Upper lobe of right lung (tissue), 1 donor: Measurements from ENCODE around the gene SLF2. TPM values are rescaled to one million over a fixed set of nuclear protein-coding genes. Genes with fewer than 3 reads are reported as not detected.

Experiments
- ATAC-seq: fragments of 200-7000 bp; cut with Tn5 transposase; one replicate; pipeline ENCODE4 v1.9.1; 2020; ENCODE audit warnings: mild to moderate bottlenecking, moderate library complexity
- DNase-seq: peaks from one replicate; pipeline ENCODE4 v3.0.0-alpha.2; 2020
- H3K27ac ChIP-seq: fragments of 200-600 bp; one replicate; pipeline ENCODE4 v1.8.0; 2022
- H3K27me3 ChIP-seq: fragments of 200-600 bp; one replicate; pipeline ENCODE4 v1.8.0; 2022; ENCODE audit warnings: mild to moderate bottlenecking
- H3K36me3 ChIP-seq: fragments of 200-600 bp; one replicate; pipeline ENCODE4 v1.8.0; 2022
- H3K4me1 ChIP-seq: fragments of 200-600 bp; one replicate; pipeline ENCODE4 v1.8.0; 2022
- H3K4me3 ChIP-seq: fragments of 200-600 bp; one replicate; pipeline ENCODE4 v1.8.0; 2022; ENCODE audit warnings: mild to moderate bottlenecking
- H3K9me3 ChIP-seq: fragments of 200-600 bp; one replicate; pipeline ENCODE4 v1.8.0; 2022
- intact Hi-C: fragments of 100-400 bp; cut with DNase I; formaldehyde crosslinking; loops from one replicate; pipeline ENCODE4 v1.11.0; 2022
- total RNA-seq: library from RNA; stranded (reverse); fragmentation: NEBNext Ultra II Directional; extraction: Animal tissue kit (Norgen Biotek cat#: 25700); gene quantifications from one replicate; pipeline ENCODE4 v1.2.1, GENCODE V29; 2021
- TF ChIP-seq, protein P1 (sequence below): fragments of 200-600 bp; IDR thresholded peaks from one replicate; pipeline ENCODE4 v1.8.0; 2022; ENCODE audit warnings: antibody characterized with exemption
- donor health status: DM: no; HTN: yes; CAD: no; lungs with severe emphysema.

Gene SLF2
- total RNA-seq, 1 donor from 2014 or later: 32.9 TPM

GRCh38 chr10:100913470-100913865 is 705 bp downstream of the SLF2 start:
- Histone ChIP-seq H3K36me3 (peaks cover 33% of the 10 kb centered on the region), H3K27me3 (no peaks in the 10 kb centered on the region), H3K27ac (peak overlapping the region; percentile 94), H3K9me3 (no peaks in the 10 kb centered on the region), H3K4me3 (peak overlapping the region; percentile 98), H3K4me1 (peaks cover 27% of the 10 kb centered on the region)
- intact Hi-C loops: no loop called here
- DNase-seq (no peak), ATAC-seq (no peak)
- TF ChIP-seq, protein P1, sequence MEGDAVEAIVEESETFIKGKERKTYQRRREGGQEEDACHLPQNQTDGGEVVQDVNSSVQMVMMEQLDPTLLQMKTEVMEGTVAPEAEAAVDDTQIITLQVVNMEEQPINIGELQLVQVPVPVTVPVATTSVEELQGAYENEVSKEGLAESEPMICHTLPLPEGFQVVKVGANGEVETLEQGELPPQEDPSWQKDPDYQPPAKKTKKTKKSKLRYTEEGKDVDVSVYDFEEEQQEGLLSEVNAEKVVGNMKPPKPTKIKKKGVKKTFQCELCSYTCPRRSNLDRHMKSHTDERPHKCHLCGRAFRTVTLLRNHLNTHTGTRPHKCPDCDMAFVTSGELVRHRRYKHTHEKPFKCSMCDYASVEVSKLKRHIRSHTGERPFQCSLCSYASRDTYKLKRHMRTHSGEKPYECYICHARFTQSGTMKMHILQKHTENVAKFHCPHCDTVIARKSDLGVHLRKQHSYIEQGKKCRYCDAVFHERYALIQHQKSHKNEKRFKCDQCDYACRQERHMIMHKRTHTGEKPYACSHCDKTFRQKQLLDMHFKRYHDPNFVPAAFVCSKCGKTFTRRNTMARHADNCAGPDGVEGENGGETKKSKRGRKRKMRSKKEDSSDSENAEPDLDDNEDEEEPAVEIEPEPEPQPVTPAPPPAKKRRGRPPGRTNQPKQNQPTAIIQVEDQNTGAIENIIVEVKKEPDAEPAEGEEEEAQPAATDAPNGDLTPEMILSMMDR: no peak

DNA sequence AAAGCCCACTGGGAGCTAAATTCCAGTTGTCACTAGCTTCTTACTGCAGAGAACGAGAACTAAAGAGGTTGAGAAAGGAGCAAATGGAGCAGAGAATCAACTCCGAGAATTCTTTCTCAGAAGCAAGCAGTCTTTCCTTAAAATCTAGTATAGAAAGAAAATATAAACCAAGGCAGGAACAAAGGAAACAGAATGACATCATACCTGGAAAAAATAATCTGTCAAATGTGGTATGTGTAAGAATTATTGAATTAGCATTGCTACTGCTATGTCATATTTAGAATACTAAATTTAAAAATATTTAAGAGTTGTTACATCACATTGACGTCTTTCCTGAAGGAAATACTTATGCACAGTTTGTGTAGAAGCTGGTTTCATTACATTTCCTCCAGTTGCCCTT is 4.3 kb downstream of the SLF2 start:
- Histone ChIP-seq H3K27ac (no peak overlapping the region), H3K36me3 (peaks cover 69% of the 10 kb centered on the region), H3K9me3 (no peaks in the 10 kb centered on the region), H3K27me3 (no peaks in the 10 kb centered on the region), H3K4me1 (peaks cover 17% of the 10 kb centered on the region), H3K4me3 (no peak overlapping the region)
- no peak for ATAC-seq
- TF ChIP-seq, protein P1: no peak
- intact Hi-C loops: no loop called here
- DNase-seq: no peak

- no peaks in the 10 kb centered on the region for H3K4me1 ChIP-seq
- H3K9me3 ChIP-seq: no peaks in the 10 kb centered on the region
- ATAC-seq (no peak), DNase-seq (no peak)
- TF ChIP-seq, protein P1: no peak
- no peaks in the 10 kb centered on the region for H3K27me3 ChIP-seq
- peaks cover 98% of the 10 kb centered on the region for H3K36me3 ChIP-seq
- intact Hi-C loops: no loop called here
- H3K27ac ChIP-seq: no peak overlapping the region
- no peak overlapping the region for H3K4me3 ChIP-seq
Observed at GRCh38 chr10:100923580-100923979, 10.8 kb downstream of the SLF2 start.

DNA sequence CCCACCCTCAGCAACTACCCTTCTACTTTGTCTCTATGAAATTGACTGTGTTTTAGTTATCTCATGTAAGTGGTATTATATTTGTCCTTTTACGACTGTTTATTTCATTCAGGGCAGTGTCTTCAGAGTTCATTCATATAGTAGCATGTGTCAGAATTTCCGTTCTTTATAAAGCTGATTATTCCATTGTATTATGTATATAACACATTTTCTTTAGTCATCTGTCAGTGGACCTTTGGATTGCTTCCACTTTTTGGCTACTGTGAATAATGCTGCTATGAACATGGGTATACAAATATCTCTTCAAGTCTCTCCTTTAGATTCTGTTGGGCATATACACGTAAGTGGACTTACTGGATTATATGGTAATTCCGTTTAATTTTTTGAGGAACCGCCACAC is 14.5 kb downstream of the SLF2 start:
- no peak overlapping the region for H3K27ac ChIP-seq
- TF ChIP-seq, protein P1: no peak
- DNase-seq (no peak), ATAC-seq (no peak)
- peaks cover 98% of the 10 kb centered on the region for H3K36me3 ChIP-seq
- intact Hi-C loops: no loop called here
- H3K4me1 ChIP-seq: no peaks in the 10 kb centered on the region
- H3K4me3 ChIP-seq: no peak overlapping the region
- no peaks in the 10 kb centered on the region for H3K9me3 ChIP-seq
- H3K27me3 ChIP-seq: no peaks in the 10 kb centered on the region

DNA sequence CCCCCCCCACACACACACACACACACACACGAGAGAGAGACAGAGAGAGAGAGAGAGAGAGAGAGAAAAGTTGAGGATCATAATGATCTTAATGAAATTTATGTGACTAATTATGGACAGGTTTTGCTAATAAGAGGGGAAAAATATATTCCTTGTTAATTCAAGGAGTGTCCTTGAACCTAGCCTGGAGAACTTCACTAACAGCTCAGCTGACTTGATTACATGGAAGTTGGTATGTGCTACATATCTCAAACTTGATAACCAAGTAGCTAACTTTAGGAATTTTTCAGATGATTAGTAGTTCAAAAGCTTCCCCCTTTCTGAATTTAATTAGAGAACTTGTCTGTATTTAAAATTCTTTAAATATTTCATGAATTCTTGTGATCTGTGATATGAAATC is 15.3 kb downstream of the SLF2 start:
- H3K4me1 ChIP-seq: no peaks in the 10 kb centered on the region
- ATAC-seq (no peak), DNase-seq (no peak)
- intact Hi-C loops: no loop called here
- no peaks in the 10 kb centered on the region for H3K9me3 ChIP-seq
- H3K36me3 ChIP-seq: peaks cover 98% of the 10 kb centered on the region
- H3K27ac ChIP-seq: no peak overlapping the region
- H3K27me3 ChIP-seq: no peaks in the 10 kb centered on the region
- TF ChIP-seq, protein P1: no peak
- no peak overlapping the region for H3K4me3 ChIP-seq

DNA sequence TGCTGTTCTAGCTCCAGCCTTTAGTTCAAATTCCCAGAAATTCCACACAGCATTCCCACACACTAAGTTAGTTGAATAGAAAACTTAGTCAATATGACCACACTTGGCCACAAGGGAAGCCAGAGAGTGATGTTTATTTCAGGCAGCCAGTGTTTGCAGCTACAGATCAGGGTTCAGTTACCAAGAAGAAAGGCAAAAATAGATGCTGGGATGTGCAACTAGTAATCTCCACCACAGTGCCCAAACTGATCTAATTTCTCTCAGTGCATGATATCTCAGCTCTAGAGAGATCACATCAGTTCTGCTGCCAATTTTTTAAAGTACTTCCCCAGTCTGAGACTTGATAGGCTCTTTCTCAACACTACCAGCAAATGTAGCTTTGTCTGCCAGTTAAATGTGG is 17.6 kb downstream of the SLF2 start:
- Histone ChIP-seq H3K36me3 (peaks cover 98% of the 10 kb centered on the region), H3K27me3 (no peaks in the 10 kb centered on the region), H3K4me3 (no peak overlapping the region), H3K27ac (no peak overlapping the region), H3K4me1 (no peaks in the 10 kb centered on the region), H3K9me3 (no peaks in the 10 kb centered on the region)
- intact Hi-C loops: no loop called here
- no peak for ATAC-seq
- TF ChIP-seq, protein P1: no peak
- DNase-seq: no peak
